ENCODE measurements around the gene CAMTA2.

Gene CAMTA2

GRCh38 chr17:4998732-4999429 is 11.4 kb upstream of the CAMTA2 start:
- DNase-seq, result no peak

DNA sequence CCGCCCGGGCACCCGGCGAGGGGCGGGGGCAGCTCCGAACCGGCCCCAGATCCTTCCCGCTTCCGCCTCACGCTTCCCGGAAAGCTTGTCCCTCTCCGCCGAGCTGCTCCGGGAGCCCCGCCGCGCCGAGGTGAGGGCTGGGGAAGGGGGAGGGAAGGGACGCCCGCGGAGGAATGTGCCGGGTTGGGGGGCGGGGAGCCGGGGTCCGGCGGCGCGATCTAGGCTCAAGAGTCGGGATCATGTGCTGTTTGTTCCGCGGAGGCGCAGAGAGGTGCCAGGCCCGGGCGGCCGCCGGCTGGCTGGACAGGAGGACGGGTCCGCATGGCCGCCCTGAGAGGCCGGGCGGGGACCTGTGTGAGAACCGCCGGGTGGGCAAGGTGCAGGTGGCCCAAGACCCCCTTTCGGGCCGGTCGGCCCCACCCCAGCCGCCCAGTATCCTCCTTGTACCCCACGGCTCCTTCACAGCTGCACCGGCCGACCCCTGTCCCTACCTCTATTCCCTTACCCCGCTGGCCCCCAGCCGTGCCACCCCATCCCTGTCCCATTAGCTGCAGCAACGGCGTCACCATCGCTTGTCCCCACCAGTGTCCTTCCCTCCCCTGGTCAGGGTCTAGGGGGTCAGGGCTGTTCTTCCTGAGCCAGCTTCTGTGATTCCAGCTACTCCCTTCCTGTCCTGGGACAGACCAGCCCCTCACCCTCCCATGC is 10.7 kb upstream of the CAMTA2 start:
- DNase-seq, result peak; percentile 75

GRCh38 chr17:4997302-4998026 is 10.0 kb upstream of the CAMTA2 start, which contains the start of the genes INCA1 and KIF1C:
Gene INCA1, minus strand, starts transcription at chr17:4997522. Its CDS starts 3,085 bp downstream, at chr17:4994437.
Gene KIF1C, plus strand, starts transcription at chr17:4997950. Its CDS starts 2,297 bp downstream, at chr17:5000247.
- DNase-seq, result peak; percentile 95

DNA sequence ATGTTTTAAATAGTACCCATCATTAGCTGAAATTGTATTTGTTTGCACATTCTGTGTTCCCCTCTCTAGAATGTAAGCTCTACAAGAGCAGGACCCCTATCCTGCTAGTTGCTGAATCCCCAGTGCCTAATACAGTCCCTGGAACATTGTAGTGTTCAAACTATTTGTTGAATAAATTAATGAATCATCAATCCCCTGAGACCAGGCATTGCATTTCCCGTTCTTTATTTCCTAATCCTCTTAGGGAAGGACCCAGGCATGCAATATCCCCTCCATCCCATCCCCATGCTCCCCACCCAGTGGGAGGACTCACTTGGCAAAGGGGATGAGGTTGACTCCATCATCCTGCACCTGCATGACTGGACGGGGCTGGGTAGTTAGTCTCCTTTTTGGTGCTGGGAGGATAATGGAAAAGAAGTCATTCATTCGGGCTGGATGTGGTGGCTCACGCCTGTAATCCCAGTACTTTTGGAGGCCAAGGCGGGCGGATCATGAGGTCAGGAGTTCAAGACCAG is 6.7 kb upstream of the CAMTA2 start:
- no peak for DNase-seq

GRCh38 chr17:4987767-4988567 is 492 bp upstream of the CAMTA2 start:
- DNase-seq, result no peak

- DNase-seq, result no peak
These were observed 1.1 kb downstream of the CAMTA2 start for GRCh38 chr17:4986403-4986802.

DNA sequence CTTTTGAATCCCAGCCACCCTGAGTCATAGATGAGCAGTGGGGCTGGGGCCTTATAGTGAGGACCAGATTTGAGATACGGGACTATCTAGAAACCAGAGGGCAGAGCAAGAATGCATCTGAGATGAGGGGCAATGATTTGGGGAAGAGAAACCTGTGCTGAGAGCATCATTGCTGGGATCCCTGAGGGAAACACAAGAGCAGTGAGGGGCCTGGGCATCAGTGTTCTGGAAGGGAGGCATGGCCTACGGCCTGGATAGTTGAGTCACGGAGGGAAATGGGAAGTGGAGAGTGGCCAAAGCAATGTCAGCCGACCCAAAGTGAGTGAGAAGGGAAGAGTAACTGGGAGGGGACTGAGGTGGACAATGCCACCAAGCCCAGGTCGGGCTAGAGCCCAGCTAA is 5.2 kb downstream of the CAMTA2 start:
- no peak for DNase-seq

- peak; percentile 57 for DNase-seq
These were observed 6.7 kb downstream of the CAMTA2 start for GRCh38 chr17:4980644-4981216.

DNA sequence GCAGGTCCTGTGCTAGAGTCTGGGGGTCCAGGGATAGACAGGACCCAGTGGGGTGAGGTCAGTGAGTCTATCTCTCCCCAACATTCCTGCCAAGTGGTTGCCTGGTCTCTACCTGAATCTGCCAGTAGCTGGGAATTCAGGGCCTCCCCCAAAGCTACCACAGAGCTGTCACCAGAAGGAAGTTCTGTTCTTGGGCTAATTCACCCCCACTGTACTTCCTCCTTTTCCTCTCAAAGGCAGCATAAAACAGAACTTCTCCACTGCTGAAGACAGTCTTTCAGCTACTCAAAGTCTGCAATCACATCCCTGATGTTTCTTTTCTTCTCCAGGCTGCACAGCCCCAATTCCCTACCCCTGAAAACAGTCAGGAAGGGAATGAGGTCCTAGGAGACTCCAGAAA is 8.7 kb downstream of the CAMTA2 start:
- DNase-seq, result no peak

- DNase-seq, result no peak
These were observed 13.3 kb downstream of the CAMTA2 start for GRCh38 chr17:4974115-4974670.

DNA sequence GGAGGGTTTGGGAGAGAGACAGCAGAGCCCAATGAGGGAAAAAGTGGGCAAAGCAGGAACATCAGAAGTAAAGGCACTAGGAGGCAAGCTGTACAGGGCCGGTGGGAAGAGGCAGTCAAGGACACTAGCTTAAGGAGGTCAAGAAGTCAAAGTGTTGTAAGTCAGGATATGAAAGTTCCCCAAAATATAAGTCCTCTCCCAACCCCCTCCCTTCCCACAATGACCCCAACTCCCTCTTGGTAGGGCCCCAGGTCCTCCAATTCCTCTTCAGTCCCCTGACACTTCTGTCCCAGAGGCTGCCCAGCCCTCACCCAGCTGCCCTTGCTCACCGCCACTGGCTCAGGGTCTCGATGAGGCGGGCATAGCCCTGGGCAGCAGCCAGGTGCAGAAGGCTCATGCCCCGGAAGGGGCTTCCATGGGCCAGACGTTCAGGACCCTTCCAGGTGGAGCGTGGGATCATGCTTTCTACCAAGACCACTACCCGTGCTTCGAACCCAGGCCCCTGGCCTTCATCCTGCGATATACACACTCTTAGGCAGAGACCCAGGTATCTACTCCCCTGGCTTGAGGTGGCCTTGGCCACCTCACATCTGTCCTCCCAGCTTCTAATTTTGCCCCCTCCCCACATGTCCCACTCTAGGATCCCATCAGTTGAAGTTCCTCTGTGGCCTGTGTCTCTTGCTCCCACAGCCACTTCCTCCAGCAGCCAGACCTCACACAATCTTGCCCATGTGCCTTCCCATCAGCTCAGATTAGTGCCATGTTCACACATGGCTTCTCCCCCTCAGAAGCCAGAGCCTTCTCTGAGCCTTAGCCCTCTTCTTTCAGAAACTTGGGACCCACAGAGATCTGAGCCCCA is 14.0 kb downstream of the CAMTA2 start:
- DNase-seq, result no peak

DNA sequence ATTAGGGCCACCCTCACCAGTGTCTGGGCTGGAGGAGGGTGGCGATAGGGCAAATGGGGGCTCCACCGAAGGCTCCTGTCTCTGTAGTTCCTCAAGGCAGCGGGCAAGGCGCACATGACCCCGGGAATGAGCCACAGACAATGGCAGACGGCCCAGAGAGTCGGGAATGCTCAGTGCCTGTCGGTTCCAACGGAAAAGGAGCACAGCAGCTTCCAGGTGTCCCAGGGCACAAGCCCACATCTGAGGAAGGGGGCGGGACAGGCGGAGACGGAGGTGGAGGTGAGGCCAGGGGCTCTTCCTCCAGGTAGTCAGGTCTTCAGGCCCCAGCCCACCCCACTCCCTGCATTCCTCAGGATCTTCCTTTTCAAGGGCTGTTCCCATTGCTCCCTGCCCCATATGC is 14.7 kb downstream of the CAMTA2 start:
- DNase-seq, result no peak

- no peak for DNase-seq
These were observed 15.2 kb downstream of the CAMTA2 start for GRCh38 chr17:4972322-4972721.

GRCh38 chr17:4971826-4972225 is 15.6 kb downstream of the CAMTA2 start:
- no peak for DNase-seq

- DNase-seq, result no peak
These were observed 17.2 kb downstream of the CAMTA2 start for GRCh38 chr17:4970273-4970672.

- no peak for DNase-seq
These were observed 17.8 kb downstream of the CAMTA2 start for GRCh38 chr17:4969551-4970173.

DNA sequence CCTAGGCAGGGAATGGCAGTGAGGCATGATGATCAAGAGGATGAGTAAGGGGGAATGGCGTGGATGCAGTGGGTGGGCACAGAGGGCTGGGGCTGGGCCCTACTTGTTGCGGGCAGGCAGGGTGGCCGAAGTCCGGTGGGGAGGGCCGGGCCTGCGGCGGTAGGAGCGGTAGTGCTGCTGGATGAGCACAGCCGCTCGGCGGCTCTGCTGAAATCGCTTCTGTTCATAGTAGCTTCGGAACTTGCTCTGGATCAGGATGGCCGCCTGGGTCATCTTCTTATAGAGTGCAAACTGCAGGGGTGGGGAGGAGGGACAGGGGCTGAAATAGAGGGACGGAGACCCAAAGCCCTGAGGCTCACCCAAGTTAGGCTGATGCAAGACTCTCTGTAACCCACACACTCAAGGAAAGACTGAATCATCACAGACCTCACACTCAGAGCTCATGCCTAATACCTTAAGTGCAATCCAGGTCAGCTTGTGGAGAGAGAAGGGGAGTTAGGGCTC is 18.4 kb downstream of the CAMTA2 start:
- DNase-seq, result no peak

- no peak for DNase-seq
These were observed 18.9 kb downstream of the CAMTA2 start for GRCh38 chr17:4968486-4969046.

DNA sequence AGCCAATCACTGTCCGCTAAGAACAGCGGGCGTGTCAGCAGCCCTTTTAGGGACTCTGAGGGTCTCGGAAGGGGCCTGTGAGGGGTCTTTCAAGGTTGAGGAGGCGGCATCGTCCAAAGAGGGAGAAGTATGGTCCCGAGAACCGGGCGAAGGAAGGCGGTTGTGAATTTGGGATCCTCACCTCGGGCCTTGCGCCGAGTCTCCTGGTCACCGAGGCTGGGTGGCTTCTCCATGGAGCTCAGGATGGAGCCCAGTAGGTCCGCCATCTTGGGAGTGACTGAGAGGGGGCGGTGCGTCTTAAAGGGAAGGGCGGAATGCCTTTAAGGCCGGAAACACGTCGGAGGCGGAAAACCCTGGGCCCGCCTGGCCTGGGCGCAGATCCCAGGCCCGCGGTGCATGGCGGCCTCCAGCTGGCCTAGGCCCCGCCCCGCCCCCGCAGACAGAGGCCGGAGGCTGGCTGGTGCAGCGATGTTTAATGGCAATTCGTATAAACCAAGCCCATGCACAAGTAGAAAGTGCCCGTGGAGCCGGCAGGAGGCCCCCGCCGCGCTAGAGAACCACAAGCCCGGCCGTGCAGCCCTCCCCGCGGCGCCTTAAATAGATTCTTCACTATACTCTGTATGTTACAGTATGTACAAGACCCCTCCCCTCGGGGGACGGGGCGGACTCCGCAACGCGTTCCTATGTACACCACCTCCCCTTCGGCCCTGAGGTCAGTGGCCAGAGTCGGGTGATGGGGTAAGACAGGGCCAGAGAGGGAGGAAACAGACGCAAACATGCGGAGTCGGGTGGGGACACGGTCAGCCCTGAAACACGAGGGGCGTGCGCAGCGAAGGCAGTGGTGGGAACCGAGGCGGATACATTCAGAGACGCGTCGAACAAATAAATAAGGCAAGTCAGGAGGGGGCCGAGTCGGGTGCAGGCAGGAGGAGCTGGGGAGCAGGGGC is 19.7 kb downstream of the CAMTA2 start, which contains the start of gene SPAG7:
TSS of gene SPAG7 (minus strand) at position 279 of the 947 bp plus-strand sequence. CDS start at position 266, 13 bp downstream.
- DNase-seq, result peak; percentile 99

Data from right forelimb (tissue), 1 donor.